B cell (primary cell): ENCODE measurements around the gene ANKRD44. TPM values are rescaled to one million over a fixed set of nuclear protein-coding genes. Genes with fewer than 3 reads are reported as not detected.

ENCODE experiments used
- ATAC-seq: fragments of 200-7000 bp; cut with Tn5 transposase; one replicate; pipeline ENCODE4 v1.10.0; 2021; ENCODE audit warnings: low read depth, mild to moderate bottlenecking, moderate number of reproducible peaks, moderate library complexity
- CTCF ChIA-PET: fragments of 350-600 bp; sonication (Branson Sonifier 250); formaldehyde crosslinking; loops from one replicate; lab custom pipeline; 2021; ENCODE audit warnings: antibody characterized with exemption, inconsistent platforms; lab: Charles Lee
- POLR2A ChIA-PET: fragments of 350-600 bp; sonication (Branson Sonifier 250); formaldehyde crosslinking; loops from one replicate; lab custom pipeline; 2021; ENCODE audit warnings: antibody characterized with exemption; lab: Charles Lee
- DNase-seq: peaks from one replicate; pipeline ENCODE4 v3.0.0; 2013
- H2AFZ ChIP-seq: 2 replicates; pipeline ENCODE4 v1.6.1; 2012; ENCODE audit warnings: mild to moderate bottlenecking, low read depth, low read length; ENCODE audit not compliant: insufficient read depth, poor library complexity, severe bottlenecking
- H3K27ac ChIP-seq, 2 donors: 1 replicate in 1 of 2; 2 replicates in 1 of 2; pipeline ENCODE4 v1.5.1; 2012 to 2013; ENCODE audit warnings: low read length in 2 of 2, mild to moderate bottlenecking in 2 of 2, moderate library complexity in 1 of 2
- H3K27me3 ChIP-seq, 4 experiments: fragments of 200-600 bp in 1 of 4; sonication (generic) in 1 of 4; replicated peaks in 1 of 4; 1 replicate in 2 of 4; 2 replicates in 2 of 4; pipeline versions ENCODE4 v1.6.1 to v1.7.0; 2013 to 2016; ENCODE audit warnings: low read length in 3 of 4, mild to moderate bottlenecking in 2 of 4, mixed read lengths in 1 of 4, moderate library complexity in 1 of 4; ENCODE audit not compliant: insufficient read depth in 4 of 4, control insufficient read depth in 3 of 4; ENCODE audit errors: control extremely low read depth in 1 of 4
- H3K36me3 ChIP-seq, 2 experiments: replicated peaks in 1 of 2; 1 replicate in 1 of 2; 2 replicates in 1 of 2; pipeline versions ENCODE4 v1.6.1 to v1.7.1; 2013; ENCODE audit warnings: low read length in 1 of 2; ENCODE audit not compliant: insufficient read depth in 2 of 2, control insufficient read depth in 1 of 2; ENCODE audit errors: control extremely low read depth in 1 of 2, extremely low read depth in 1 of 2
- H3K4me1 ChIP-seq, 2 donors: fragments of 200-600 bp in 1 of 2; sonication (generic) in 1 of 2; 1 replicate in 1 of 2; 2 replicates in 1 of 2; pipeline versions ENCODE4 v1.5.1 to v1.6.1; 2013 to 2017; ENCODE audit warnings: low read length in 2 of 2; ENCODE audit not compliant: control insufficient read depth in 2 of 2, insufficient read depth in 2 of 2
- H3K4me2 ChIP-seq: replicated peaks from 2 replicates; pipeline ENCODE3; 2012; ENCODE audit warnings: mild to moderate bottlenecking, low read depth, low read length; ENCODE audit not compliant: poor library complexity, severe bottlenecking
- H3K4me3 ChIP-seq, 5 experiments: fragments of 200-600 bp in 1 of 5; sonication (generic) in 1 of 5; 1 replicate in 3 of 5; 2 replicates in 2 of 5; pipeline versions ENCODE4 v1.5.1 to v1.7.0; 2011 to 2016; ENCODE audit warnings: low read length in 4 of 5, mild to moderate bottlenecking in 4 of 5, low read depth in 2 of 5, control low read depth in 1 of 5, moderate library complexity in 1 of 5; ENCODE audit not compliant: insufficient read depth in 1 of 5; ENCODE audit errors: control extremely low read depth in 1 of 5, extremely low read depth in 1 of 5
- H3K79me2 ChIP-seq: fragments of 200-600 bp; sonication (generic); one replicate; pipeline ENCODE4 v1.6.0; 2016; ENCODE audit warnings: low read length; ENCODE audit not compliant: control insufficient read depth, insufficient read depth
- H3K9ac ChIP-seq: fragments of 200-600 bp; sonication (generic); 2 replicates; pipeline ENCODE4 v1.6.1; 2017; ENCODE audit warnings: mild to moderate bottlenecking, low read length, moderate library complexity
- H3K9me3 ChIP-seq, 3 donors: one replicate each; pipeline versions ENCODE4 v1.6.1 to v1.7.1; 2013; ENCODE audit warnings: low read length in 2 of 3; ENCODE audit not compliant: control insufficient read depth in 2 of 3, insufficient read depth in 1 of 3; ENCODE audit errors: control extremely low read depth in 1 of 3
- H4K20me1 ChIP-seq: 2 replicates; pipeline ENCODE4 v1.6.0; 2012; ENCODE audit warnings: mild to moderate bottlenecking, low read length; ENCODE audit not compliant: insufficient read depth, control insufficient read depth, poor library complexity, severe bottlenecking
- H3K27ac Mint-ChIP-seq: one replicate; pipeline ENCODE4 v1.8.0; 2021; ENCODE audit warnings: mixed read lengths
- H3K27me3 Mint-ChIP-seq: one replicate; pipeline ENCODE4 v1.8.0; 2021; ENCODE audit warnings: mixed read lengths
- H3K4me1 Mint-ChIP-seq: one replicate; pipeline ENCODE4 v1.8.0; 2021; ENCODE audit warnings: mixed read lengths
- H3K4me3 Mint-ChIP-seq: one replicate; pipeline ENCODE4 v1.8.0; 2021; ENCODE audit warnings: mixed read lengths
- H3K9me3 Mint-ChIP-seq: one replicate; pipeline ENCODE4 v1.8.0; 2022; ENCODE audit warnings: mixed read lengths; ENCODE audit not compliant: insufficient read depth
- EZH2 ChIP-seq: IDR thresholded peaks from 2 replicates; pipeline ENCODE4 v1.6.1; 2012; ENCODE audit warnings: borderline replicate concordance, low read depth, mild to moderate bottlenecking, moderate library complexity, low read length; ENCODE audit not compliant: insufficient read depth, poor library complexity, severe bottlenecking
- WGBS: methylation state at CpG from one replicate; pipeline ENCODE4 v1.1.5; 2013; ENCODE audit warnings: missing lambda C conversion rate; ENCODE audit not compliant: insufficient coverage; 5-methylcytosine and 5-hydroxymethylcytosine counted together
- intact Hi-C: fragments of 100-400 bp; cut with micrococcal nuclease; formaldehyde crosslinking; loops from one replicate; pipeline ENCODE4 v1.10.0; 2022
- polyA plus RNA-seq: library from polyadenylated mRNA; depleted of rRNA; stranded (reverse); fragments of >200 nt; gene quantifications from 2 replicates; pipeline ENCODE4 v1.2.3, GENCODE V29; 2012
- total RNA-seq, 2 donors: library from RNA; stranded (reverse); fragments of 120-200 nt in 1 of 2; gene quantifications; 1 replicate in 1 of 2; 2 replicates in 1 of 2; pipeline versions ENCODE4 v1.2.3 to v1.2.4, GENCODE V29; 2013 to 2022
- TF ChIP-seq, protein P1 (sequence below): fragments of 200-600 bp; IDR thresholded peaks from one replicate; pipeline ENCODE4 v1.8.0; 2022; ENCODE audit warnings: antibody characterized with exemption, mild to moderate bottlenecking

The ANKRD44 gene
- total and polyA plus RNA-seq, 2 donors (not counting 1 experiment from before 2014, with no cell fraction given): 92.6 to 457 TPM

DNA sequence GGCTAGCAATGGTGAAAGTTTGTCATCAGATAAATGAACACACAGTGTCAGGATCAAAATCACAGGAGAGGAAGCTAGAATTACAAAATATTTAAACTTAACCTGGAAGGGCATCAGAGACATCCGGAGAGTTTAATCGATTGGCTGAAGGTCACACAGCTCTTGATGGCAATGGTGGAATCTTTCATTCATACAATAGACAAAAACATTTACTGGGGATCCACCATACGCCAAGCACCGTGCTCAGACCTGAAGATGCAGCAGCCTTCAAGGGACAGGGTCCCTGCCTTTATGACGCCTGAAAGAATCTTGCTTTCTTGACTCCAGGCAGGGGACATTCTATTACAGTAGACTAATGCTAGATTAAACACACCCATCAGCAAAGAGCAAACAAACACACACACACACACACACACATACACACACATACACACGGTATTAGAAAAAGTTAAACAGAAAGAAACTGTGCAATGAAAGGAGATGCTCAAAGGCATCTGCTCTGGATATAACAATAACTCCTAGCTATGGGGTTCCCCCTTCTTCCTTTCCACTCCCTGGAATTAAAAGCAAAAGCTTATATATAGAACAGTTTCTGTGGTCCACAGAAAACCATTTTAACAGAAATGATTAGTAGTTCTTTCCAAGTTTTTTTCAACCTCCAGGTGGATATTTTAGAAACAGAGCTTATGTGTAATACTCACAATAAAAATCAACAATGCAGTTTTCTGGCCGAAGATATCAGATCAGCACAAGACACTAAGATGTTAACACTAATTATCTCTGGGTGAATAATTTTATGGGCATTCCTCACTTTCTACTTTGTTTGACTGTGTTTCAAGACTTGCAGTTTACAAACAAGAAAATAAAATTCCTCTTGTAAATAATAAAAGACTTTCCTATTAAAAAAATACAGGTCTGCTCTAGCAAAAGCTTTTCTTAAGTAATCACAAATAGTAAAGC lies 151.7 kb downstream of the ANKRD44 start:
- Histone ChIP-seq H3K27me3 (no peaks in the 10 kb centered on the region), H3K9ac (peak overlapping the region; percentile 33), H3K9me3 (peaks cover 0 to 8% (median 0%) of the 10 kb centered on the region in 3 donors), H3K4me3 (peak overlapping the region in 4 of 5 experiments; percentile 3 to 41 (median 17)), H3K4me2 (peak overlapping the region; percentile 66), H3K4me1 (peaks cover 81 to 87% of the 10 kb centered on the region in 2 donors), H3K79me2 (peaks cover 96% of the 10 kb centered on the region), H4K20me1 (peaks cover under 1% of the 10 kb centered on the region), H3K36me3 (peaks cover 0 to 18% of the 10 kb centered on the region in 2 experiments), H2AFZ (peak overlapping the region; percentile 16), H3K27ac (peak overlapping the region; percentile 60 to 93)
- intact Hi-C loops: loop anchor here (2.0 kb wide), 3 partner anchors 14 to 46 kb away; no protein-coding TSS in a partner anchor
- peak overlapping the region; percentile 90 for H3K27ac Mint-ChIP-seq
- peak overlapping the region; percentile 81 for H3K4me3 Mint-ChIP-seq
- DNase-seq (peak; percentile 43), ATAC-seq (peak; percentile 20)
- POLR2A ChIA-PET: interaction anchor here (0.7 to 1.4 kb wide), 4 partner anchors 13 to 341 kb away, joined by 3 to 5 read pairs (median 4); partner anchors contain the start of gene HSPD1
- no peak for TF ChIP-seq EZH2
- TF ChIP-seq, protein P1, sequence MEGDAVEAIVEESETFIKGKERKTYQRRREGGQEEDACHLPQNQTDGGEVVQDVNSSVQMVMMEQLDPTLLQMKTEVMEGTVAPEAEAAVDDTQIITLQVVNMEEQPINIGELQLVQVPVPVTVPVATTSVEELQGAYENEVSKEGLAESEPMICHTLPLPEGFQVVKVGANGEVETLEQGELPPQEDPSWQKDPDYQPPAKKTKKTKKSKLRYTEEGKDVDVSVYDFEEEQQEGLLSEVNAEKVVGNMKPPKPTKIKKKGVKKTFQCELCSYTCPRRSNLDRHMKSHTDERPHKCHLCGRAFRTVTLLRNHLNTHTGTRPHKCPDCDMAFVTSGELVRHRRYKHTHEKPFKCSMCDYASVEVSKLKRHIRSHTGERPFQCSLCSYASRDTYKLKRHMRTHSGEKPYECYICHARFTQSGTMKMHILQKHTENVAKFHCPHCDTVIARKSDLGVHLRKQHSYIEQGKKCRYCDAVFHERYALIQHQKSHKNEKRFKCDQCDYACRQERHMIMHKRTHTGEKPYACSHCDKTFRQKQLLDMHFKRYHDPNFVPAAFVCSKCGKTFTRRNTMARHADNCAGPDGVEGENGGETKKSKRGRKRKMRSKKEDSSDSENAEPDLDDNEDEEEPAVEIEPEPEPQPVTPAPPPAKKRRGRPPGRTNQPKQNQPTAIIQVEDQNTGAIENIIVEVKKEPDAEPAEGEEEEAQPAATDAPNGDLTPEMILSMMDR: no peak
- CTCF ChIA-PET: interaction anchor here (0.5 to 19.2 kb wide), 8 partner anchors 9 to 152 kb away, joined by 3 to 328 read pairs (median 5); no protein-coding TSS in a partner anchor
- peaks cover 84% of the 10 kb centered on the region for H3K4me1 Mint-ChIP-seq
- no peaks in the 10 kb centered on the region for H3K27me3 Mint-ChIP-seq
- no peaks in the 10 kb centered on the region for H3K9me3 Mint-ChIP-seq
- WGBS: 18% methylated on average over 3 of the region's 7 CpGs
